Inflammatory macrophage treated with lipopolysaccharide for 4 hours (primary cell): ENCODE data around the gene ADCY3.
A peak's percentile ranks its signal among the peaks of the same experiment; 100 is the strongest.

Experiments used
- DNase-seq: peaks from one replicate; pipeline ENCODE4 v3.0.0-alpha.2; 2020

The ADCY3 gene

GRCh38 chr2:24924732-24925131, 4.7 kb upstream of the ADCY3 start:
- no peak for DNase-seq

GRCh38 chr2:24924266-24924665, 4.2 kb upstream of the ADCY3 start:
- no peak for DNase-seq

GRCh38 chr2:24923106-24923505, 3.1 kb upstream of the ADCY3 start:
- no peak for DNase-seq

- no peak for DNase-seq
Measured at GRCh38 chr2:24922556-24922955, 2.5 kb upstream of the ADCY3 start.

- DNase-seq: no peak
Measured at GRCh38 chr2:24920809-24921441, 888 bp upstream of the ADCY3 start.

- DNase-seq: no peak
Measured at GRCh38 chr2:24919506-24920097, 435 bp downstream of the ADCY3 start.

- peak; percentile 24 for DNase-seq
Measured at GRCh38 chr2:24919037-24919505, 966 bp downstream of the ADCY3 start.

- no peak for DNase-seq
Measured at GRCh38 chr2:24918326-24919036, 1.6 kb downstream of the ADCY3 start.

- no peak for DNase-seq
Measured at GRCh38 chr2:24917731-24918325, 2.2 kb downstream of the ADCY3 start.

GRCh38 chr2:24917086-24917485, 3.0 kb downstream of the ADCY3 start:
- DNase-seq: peak; percentile 67

GRCh38 chr2:24915796-24916195, 4.2 kb downstream of the ADCY3 start:
- DNase-seq: no peak

- no peak for DNase-seq
Measured at GRCh38 chr2:24915175-24915574, 4.9 kb downstream of the ADCY3 start.

GRCh38 chr2:24914713-24915112, 5.3 kb downstream of the ADCY3 start:
- DNase-seq: no peak

GRCh38 chr2:24913911-24914310, 6.1 kb downstream of the ADCY3 start:
- no peak for DNase-seq

- no peak for DNase-seq
Measured at GRCh38 chr2:24912986-24913385, 7.1 kb downstream of the ADCY3 start.

- no peak for DNase-seq
Measured at GRCh38 chr2:24912523-24912922, 7.5 kb downstream of the ADCY3 start.

GRCh38 chr2:24910245-24910644, 9.8 kb downstream of the ADCY3 start:
- no peak for DNase-seq

GRCh38 chr2:24909555-24910177, 10.4 kb downstream of the ADCY3 start:
- DNase-seq: no peak

GRCh38 chr2:24908461-24908901, 11.6 kb downstream of the ADCY3 start:
- no peak for DNase-seq

GRCh38 chr2:24907116-24907515, 12.9 kb downstream of the ADCY3 start:
- peak; percentile 55 for DNase-seq

- no peak for DNase-seq
Measured at GRCh38 chr2:24906466-24906865, 13.6 kb downstream of the ADCY3 start.

- peak; percentile 25 for DNase-seq
Measured at GRCh38 chr2:24903161-24904103, 16.6 kb downstream of the ADCY3 start.
